HEK293 (cell line): ENCODE data around the gene SLC51A.

Experiments used
- CTCF ChIP-seq: fragments of 450-650 bp; formaldehyde crosslinking; IDR thresholded peaks from 2 replicates; pipeline ENCODE4 v1.5.1; 2016; ENCODE audit warnings: missing biosample characterization, missing genetic modification characterization
- ZBTB1 ChIP-seq: fragments of 450-650 bp; formaldehyde crosslinking; IDR thresholded peaks from 2 replicates; pipeline ENCODE4 v1.5.1; 2016; ENCODE audit warnings: missing biosample characterization, missing genetic modification characterization
- ZBTB8A ChIP-seq: fragments of 450-650 bp; formaldehyde crosslinking; IDR thresholded peaks from 2 replicates; pipeline ENCODE4 v1.5.1; 2016; ENCODE audit warnings: missing biosample characterization, missing genetic modification characterization
- ZNF274 ChIP-seq, 2 experiments: fragments of 200-500 bp in 1 of 2; fragments of 450-650 bp in 1 of 2; sonication (Bioruptor generic) in 1 of 2; formaldehyde crosslinking in 1 of 2; IDR thresholded peaks; 2 replicates each; pipeline versions ENCODE4 v1.5.1 to v1.6.1; 2014 to 2016; ENCODE audit warnings: borderline replicate concordance in 1 of 2, inconsistent platforms in 1 of 2, low read length in 1 of 2, missing biosample characterization in 1 of 2, missing genetic modification characterization in 1 of 2
- ZNF302 ChIP-seq: fragments of 450-650 bp; formaldehyde crosslinking; IDR thresholded peaks from 2 replicates; pipeline ENCODE4 v1.5.1; 2016; ENCODE audit warnings: missing biosample characterization, missing genetic modification characterization, low read depth
- ZNF488 ChIP-seq: fragments of 450-650 bp; formaldehyde crosslinking; IDR thresholded peaks from 2 replicates; pipeline ENCODE4 v1.5.1; 2016; ENCODE audit warnings: missing biosample characterization, missing genetic modification characterization
- ZNF639 ChIP-seq: fragments of 450-650 bp; formaldehyde crosslinking; IDR thresholded peaks from 2 replicates; pipeline ENCODE4 v1.5.1; 2016; ENCODE audit warnings: missing biosample characterization, missing genetic modification characterization
- ZNF76 ChIP-seq: fragments of 450-650 bp; formaldehyde crosslinking; IDR thresholded peaks from 2 replicates; pipeline ENCODE4; 2016; ENCODE audit warnings: low read depth, missing biosample characterization, missing genetic modification characterization, borderline replicate concordance
- ZNF777 ChIP-seq: fragments of 450-650 bp; formaldehyde crosslinking; IDR thresholded peaks from 2 replicates; pipeline ENCODE4 v1.5.1; 2017; ENCODE audit warnings: missing biosample characterization, missing genetic modification characterization, borderline replicate concordance
- ZNF830 ChIP-seq: fragments of 450-650 bp; IDR thresholded peaks from 2 replicates; pipeline ENCODE4 v1.5.0; 2018; ENCODE audit warnings: missing biosample characterization, missing genetic modification characterization, low read depth, mild to moderate bottlenecking, moderate library complexity

- TF ChIP-seq ZNF830 (tag by site-specific recombination) (no peak), ZBTB1 (tag by site-specific recombination) (no peak), ZBTB8A (no peak), ZNF488 (tag by site-specific recombination) (no peak), ZNF639 (tag by site-specific recombination) (no peak), ZNF777 (no peak), CTCF (tag by site-specific recombination) (no peak), ZNF76 (no peak), ZNF274 (IDR thresholded peaks at IDR 0.05; ENCODE audit: low read length) (no peak), ZNF274 (tag by site-specific recombination; IDR thresholded peaks at IDR 0.05; ENCODE audit: borderline replicate concordance) (no peak), ZNF302 (no peak)
These were observed 8.3 kb upstream of the SLC51A start for GRCh38 chr3:196207833-196208607.
